ENCODE data around the gene STK32B.

DNA sequence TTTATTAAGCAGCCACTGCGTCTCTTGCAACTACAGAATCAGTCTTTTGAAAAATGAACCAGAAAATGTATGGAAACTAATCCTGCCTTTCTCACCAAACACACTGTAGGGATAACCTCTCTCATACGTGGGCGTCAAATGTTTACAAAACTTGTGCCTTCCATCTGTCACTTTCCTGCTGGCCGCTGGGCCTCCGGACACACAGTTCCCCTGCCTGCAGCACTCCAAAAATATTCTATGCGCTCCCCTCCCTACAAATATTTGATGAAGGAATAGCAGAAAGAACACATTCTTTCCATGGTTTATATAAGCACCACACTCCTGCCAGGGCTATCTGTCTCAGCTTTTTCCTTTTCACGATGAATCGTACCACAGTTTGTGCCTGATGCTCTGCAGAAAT, 17.1 kb upstream of the STK32B start:
- no peak for TF ChIP-seq IKZF3 (tag by site-specific recombination; IDR thresholded peaks at IDR 0.05)
- no peak for TF ChIP-seq ZNF76 (tag by site-specific recombination; IDR thresholded peaks at IDR 0.05; ENCODE audit: borderline replicate concordance, low read depth)
- TF ChIP-seq, protein P1, sequence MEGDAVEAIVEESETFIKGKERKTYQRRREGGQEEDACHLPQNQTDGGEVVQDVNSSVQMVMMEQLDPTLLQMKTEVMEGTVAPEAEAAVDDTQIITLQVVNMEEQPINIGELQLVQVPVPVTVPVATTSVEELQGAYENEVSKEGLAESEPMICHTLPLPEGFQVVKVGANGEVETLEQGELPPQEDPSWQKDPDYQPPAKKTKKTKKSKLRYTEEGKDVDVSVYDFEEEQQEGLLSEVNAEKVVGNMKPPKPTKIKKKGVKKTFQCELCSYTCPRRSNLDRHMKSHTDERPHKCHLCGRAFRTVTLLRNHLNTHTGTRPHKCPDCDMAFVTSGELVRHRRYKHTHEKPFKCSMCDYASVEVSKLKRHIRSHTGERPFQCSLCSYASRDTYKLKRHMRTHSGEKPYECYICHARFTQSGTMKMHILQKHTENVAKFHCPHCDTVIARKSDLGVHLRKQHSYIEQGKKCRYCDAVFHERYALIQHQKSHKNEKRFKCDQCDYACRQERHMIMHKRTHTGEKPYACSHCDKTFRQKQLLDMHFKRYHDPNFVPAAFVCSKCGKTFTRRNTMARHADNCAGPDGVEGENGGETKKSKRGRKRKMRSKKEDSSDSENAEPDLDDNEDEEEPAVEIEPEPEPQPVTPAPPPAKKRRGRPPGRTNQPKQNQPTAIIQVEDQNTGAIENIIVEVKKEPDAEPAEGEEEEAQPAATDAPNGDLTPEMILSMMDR (tag by site-specific recombination; IDR thresholded peaks at IDR 0.05): no peak
- TF ChIP-seq, protein P2, sequence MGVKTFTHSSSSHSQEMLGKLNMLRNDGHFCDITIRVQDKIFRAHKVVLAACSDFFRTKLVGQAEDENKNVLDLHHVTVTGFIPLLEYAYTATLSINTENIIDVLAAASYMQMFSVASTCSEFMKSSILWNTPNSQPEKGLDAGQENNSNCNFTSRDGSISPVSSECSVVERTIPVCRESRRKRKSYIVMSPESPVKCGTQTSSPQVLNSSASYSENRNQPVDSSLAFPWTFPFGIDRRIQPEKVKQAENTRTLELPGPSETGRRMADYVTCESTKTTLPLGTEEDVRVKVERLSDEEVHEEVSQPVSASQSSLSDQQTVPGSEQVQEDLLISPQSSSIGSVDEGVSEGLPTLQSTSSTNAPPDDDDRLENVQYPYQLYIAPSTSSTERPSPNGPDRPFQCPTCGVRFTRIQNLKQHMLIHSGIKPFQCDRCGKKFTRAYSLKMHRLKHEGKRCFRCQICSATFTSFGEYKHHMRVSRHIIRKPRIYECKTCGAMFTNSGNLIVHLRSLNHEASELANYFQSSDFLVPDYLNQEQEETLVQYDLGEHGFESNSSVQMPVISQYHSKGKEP (tag by site-specific recombination; IDR thresholded peaks at IDR 0.05): no peak
- no peak for TF ChIP-seq ZSCAN16 (tag by site-specific recombination; IDR thresholded peaks at IDR 0.05)
- TF ChIP-seq, protein P3, sequence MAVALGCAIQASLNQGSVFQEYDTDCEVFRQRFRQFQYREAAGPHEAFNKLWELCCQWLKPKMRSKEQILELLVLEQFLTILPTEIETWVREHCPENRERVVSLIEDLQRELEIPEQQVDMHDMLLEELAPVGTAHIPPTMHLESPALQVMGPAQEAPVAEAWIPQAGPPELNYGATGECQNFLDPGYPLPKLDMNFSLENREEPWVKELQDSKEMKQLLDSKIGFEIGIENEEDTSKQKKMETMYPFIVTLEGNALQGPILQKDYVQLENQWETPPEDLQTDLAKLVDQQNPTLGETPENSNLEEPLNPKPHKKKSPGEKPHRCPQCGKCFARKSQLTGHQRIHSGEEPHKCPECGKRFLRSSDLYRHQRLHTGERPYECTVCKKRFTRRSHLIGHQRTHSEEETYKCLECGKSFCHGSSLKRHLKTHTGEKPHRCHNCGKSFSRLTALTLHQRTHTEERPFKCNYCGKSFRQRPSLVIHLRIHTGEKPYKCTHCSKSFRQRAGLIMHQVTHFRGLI (tag by site-specific recombination; IDR thresholded peaks at IDR 0.05): no peak
- TF ChIP-seq, protein P4, sequence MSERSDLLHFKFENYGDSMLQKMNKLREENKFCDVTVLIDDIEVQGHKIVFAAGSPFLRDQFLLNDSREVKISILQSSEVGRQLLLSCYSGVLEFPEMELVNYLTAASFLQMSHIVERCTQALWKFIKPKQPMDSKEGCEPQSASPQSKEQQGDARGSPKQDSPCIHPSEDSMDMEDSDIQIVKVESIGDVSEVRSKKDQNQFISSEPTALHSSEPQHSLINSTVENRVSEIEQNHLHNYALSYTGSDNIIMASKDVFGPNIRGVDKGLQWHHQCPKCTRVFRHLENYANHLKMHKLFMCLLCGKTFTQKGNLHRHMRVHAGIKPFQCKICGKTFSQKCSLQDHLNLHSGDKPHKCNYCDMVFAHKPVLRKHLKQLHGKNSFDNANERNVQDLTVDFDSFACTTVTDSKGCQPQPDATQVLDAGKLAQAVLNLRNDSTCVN (tag by site-specific recombination; optimal IDR thresholded peaks at IDR 0.05): no peak
- no peak for TF ChIP-seq ZNF169 (tag by site-specific recombination; IDR thresholded peaks at IDR 0.05)
- no peak for TF ChIP-seq ZEB2 (tag by site-specific recombination; IDR thresholded peaks at IDR 0.05)
- TF ChIP-seq PRDM1 (tag by site-specific recombination; IDR thresholded peaks at IDR 0.05): no peak
- no peak for TF ChIP-seq YY1 (tag by site-specific recombination; IDR thresholded peaks at IDR 0.05)
- no peak for TF ChIP-seq SETDB1 (IDR thresholded peaks at IDR 0.05; ENCODE audit: insufficient read length, low read length)
- TF ChIP-seq, protein P5, sequence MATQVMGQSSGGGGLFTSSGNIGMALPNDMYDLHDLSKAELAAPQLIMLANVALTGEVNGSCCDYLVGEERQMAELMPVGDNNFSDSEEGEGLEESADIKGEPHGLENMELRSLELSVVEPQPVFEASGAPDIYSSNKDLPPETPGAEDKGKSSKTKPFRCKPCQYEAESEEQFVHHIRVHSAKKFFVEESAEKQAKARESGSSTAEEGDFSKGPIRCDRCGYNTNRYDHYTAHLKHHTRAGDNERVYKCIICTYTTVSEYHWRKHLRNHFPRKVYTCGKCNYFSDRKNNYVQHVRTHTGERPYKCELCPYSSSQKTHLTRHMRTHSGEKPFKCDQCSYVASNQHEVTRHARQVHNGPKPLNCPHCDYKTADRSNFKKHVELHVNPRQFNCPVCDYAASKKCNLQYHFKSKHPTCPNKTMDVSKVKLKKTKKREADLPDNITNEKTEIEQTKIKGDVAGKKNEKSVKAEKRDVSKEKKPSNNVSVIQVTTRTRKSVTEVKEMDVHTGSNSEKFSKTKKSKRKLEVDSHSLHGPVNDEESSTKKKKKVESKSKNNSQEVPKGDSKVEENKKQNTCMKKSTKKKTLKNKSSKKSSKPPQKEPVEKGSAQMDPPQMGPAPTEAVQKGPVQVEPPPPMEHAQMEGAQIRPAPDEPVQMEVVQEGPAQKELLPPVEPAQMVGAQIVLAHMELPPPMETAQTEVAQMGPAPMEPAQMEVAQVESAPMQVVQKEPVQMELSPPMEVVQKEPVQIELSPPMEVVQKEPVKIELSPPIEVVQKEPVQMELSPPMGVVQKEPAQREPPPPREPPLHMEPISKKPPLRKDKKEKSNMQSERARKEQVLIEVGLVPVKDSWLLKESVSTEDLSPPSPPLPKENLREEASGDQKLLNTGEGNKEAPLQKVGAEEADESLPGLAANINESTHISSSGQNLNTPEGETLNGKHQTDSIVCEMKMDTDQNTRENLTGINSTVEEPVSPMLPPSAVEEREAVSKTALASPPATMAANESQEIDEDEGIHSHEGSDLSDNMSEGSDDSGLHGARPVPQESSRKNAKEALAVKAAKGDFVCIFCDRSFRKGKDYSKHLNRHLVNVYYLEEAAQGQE (tag by site-specific recombination; IDR thresholded peaks at IDR 0.05): no peak
- TF ChIP-seq ZNF48 (tag by site-specific recombination; IDR thresholded peaks at IDR 0.05): no peak

All from HEK293 (cell line).